Measurements from ENCODE around the gene SLC17A5.

SLC17A5 gene

GRCh38 chr6:73614802-73615201, 39.0 kb downstream of the SLC17A5 start:
- no peaks in the 10 kb centered on the region for H3K79me2 ChIP-seq (ENCODE audit: control insufficient read depth, insufficient read depth, low read length, poor library complexity)
- no peak overlapping the region for H2BK12ac ChIP-seq (ENCODE audit: low read length)
- no peak overlapping the region for H3K27ac ChIP-seq (ENCODE audit: low read depth, low read length)
- no CpG with 5 or more reads among the region's 6 CpGs for WGBS (ENCODE audit: extremely low coverage, insufficient coverage, insufficient read length)
- no peak for DNase-seq
- peaks cover 4 to 5% of the 10 kb centered on the region in 2 experiments for H3K4me1 ChIP-seq (ENCODE audit: control insufficient read depth in 1 of 2, insufficient read depth in 2 of 2, low read length in 2 of 2)
- no peak overlapping the region for H3K18ac ChIP-seq (ENCODE audit: low read length)
- H2BK5ac ChIP-seq (ENCODE audit: low read depth, low read length, poor library complexity): no peak overlapping the region
- no peak overlapping the region for H3K4ac ChIP-seq (ENCODE audit: low read depth, low read length)
- no peak overlapping the region for H3K4me3 ChIP-seq (ENCODE audit: low read depth, low read length)
- H3K36me3 ChIP-seq (ENCODE audit: control insufficient read depth in 1 of 2, insufficient read depth in 2 of 2, low read length in 2 of 2): peaks cover 0 to 3% of the 10 kb centered on the region in 2 experiments
- H3K4me2 ChIP-seq (ENCODE audit: low read length): no peak overlapping the region
- no peak overlapping the region for H3K14ac ChIP-seq (ENCODE audit: low read length)
- no peak overlapping the region for H4K12ac ChIP-seq (ENCODE audit: low read depth, low read length)
- no peak overlapping the region for H2AK5ac ChIP-seq (ENCODE audit: low read length)
- no peaks in the 10 kb centered on the region for H3K79me1 ChIP-seq (ENCODE audit: low read length)
- no peak overlapping the region for H4K91ac ChIP-seq (ENCODE audit: low read depth, low read length)
- H3K9me3 ChIP-seq (ENCODE audit: insufficient read depth, low read depth, low read length): no peaks in the 10 kb centered on the region
- no peak overlapping the region for H4K8ac ChIP-seq (ENCODE audit: low read depth, low read length)
- no peak overlapping the region for H3K9ac ChIP-seq (ENCODE audit: low read length)
- no peaks in the 10 kb centered on the region for H3K27me3 ChIP-seq (ENCODE audit: insufficient read depth, low read length)
- no peak overlapping the region for H2AFZ ChIP-seq (ENCODE audit: insufficient read depth, low read length, poor library complexity)
- no peak overlapping the region for H3K23ac ChIP-seq (ENCODE audit: low read length)
- H2BK120ac ChIP-seq (ENCODE audit: insufficient read depth, low read length, poor library complexity): no peak overlapping the region

GRCh38 chr6:73613806-73614536, 39.8 kb downstream of the SLC17A5 start:
- Histone ChIP-seq H2BK120ac (ENCODE audit: insufficient read depth, low read length, poor library complexity) (no peak overlapping the region), H3K27ac (ENCODE audit: low read depth, low read length) (no peak overlapping the region), H2BK12ac (ENCODE audit: low read length) (no peak overlapping the region), H3K4ac (ENCODE audit: low read depth, low read length) (no peak overlapping the region), H2AK5ac (ENCODE audit: low read length) (no peak overlapping the region), H3K4me1 (ENCODE audit: control insufficient read depth in 1 of 2, insufficient read depth in 2 of 2, low read length in 2 of 2) (peaks cover 4 to 5% of the 10 kb centered on the region in 2 experiments), H3K23ac (ENCODE audit: low read length) (no peak overlapping the region), H4K91ac (ENCODE audit: low read depth, low read length) (peak overlapping the region; percentile 45), H4K12ac (ENCODE audit: low read depth, low read length) (no peak overlapping the region), H4K8ac (ENCODE audit: low read depth, low read length) (no peak overlapping the region), H3K27me3 (ENCODE audit: insufficient read depth, low read length) (no peaks in the 10 kb centered on the region), H2AFZ (ENCODE audit: insufficient read depth, low read length, poor library complexity) (no peak overlapping the region), H3K4me3 (ENCODE audit: low read depth, low read length) (no peak overlapping the region), H3K79me2 (ENCODE audit: control insufficient read depth, insufficient read depth, low read length, poor library complexity) (no peaks in the 10 kb centered on the region), H2BK5ac (ENCODE audit: low read depth, low read length, poor library complexity) (no peak overlapping the region), H3K4me2 (ENCODE audit: low read length) (no peak overlapping the region), H3K9ac (ENCODE audit: low read length) (no peak overlapping the region), H3K14ac (ENCODE audit: low read length) (no peak overlapping the region), H3K36me3 (ENCODE audit: control insufficient read depth in 1 of 2, insufficient read depth in 2 of 2, low read length in 2 of 2) (peaks cover 0 to 3% of the 10 kb centered on the region in 2 experiments), H3K18ac (ENCODE audit: low read length) (no peak overlapping the region), H3K79me1 (ENCODE audit: low read length) (no peaks in the 10 kb centered on the region), H3K9me3 (ENCODE audit: insufficient read depth, low read depth, low read length) (no peaks in the 10 kb centered on the region)
- no peak for DNase-seq
- no CpG with 5 or more reads among the region's 6 CpGs for WGBS (ENCODE audit: extremely low coverage, insufficient coverage, insufficient read length)

- Histone ChIP-seq H3K4me1 (ENCODE audit: control insufficient read depth in 1 of 2, insufficient read depth in 2 of 2, low read length in 2 of 2) (peaks cover 4 to 5% of the 10 kb centered on the region in 2 experiments), H3K23ac (ENCODE audit: low read length) (no peak overlapping the region), H3K27me3 (ENCODE audit: insufficient read depth, low read length) (no peaks in the 10 kb centered on the region), H2AK5ac (ENCODE audit: low read length) (no peak overlapping the region), H3K9me3 (ENCODE audit: insufficient read depth, low read depth, low read length) (no peaks in the 10 kb centered on the region), H2BK12ac (ENCODE audit: low read length) (no peak overlapping the region), H4K12ac (ENCODE audit: low read depth, low read length) (no peak overlapping the region), H3K4ac (ENCODE audit: low read depth, low read length) (no peak overlapping the region), H3K18ac (ENCODE audit: low read length) (no peak overlapping the region), H3K4me2 (ENCODE audit: low read length) (no peak overlapping the region), H3K9ac (ENCODE audit: low read length) (no peak overlapping the region), H3K4me3 (ENCODE audit: low read depth, low read length) (no peak overlapping the region), H2BK5ac (ENCODE audit: low read depth, low read length, poor library complexity) (no peak overlapping the region), H3K79me1 (ENCODE audit: low read length) (no peaks in the 10 kb centered on the region), H4K8ac (ENCODE audit: low read depth, low read length) (no peak overlapping the region), H2AFZ (ENCODE audit: insufficient read depth, low read length, poor library complexity) (no peak overlapping the region), H3K36me3 (ENCODE audit: control insufficient read depth in 1 of 2, insufficient read depth in 2 of 2, low read length in 2 of 2) (peaks cover 0 to 3% of the 10 kb centered on the region in 2 experiments), H4K91ac (ENCODE audit: low read depth, low read length) (no peak overlapping the region), H3K79me2 (ENCODE audit: control insufficient read depth, insufficient read depth, low read length, poor library complexity) (no peaks in the 10 kb centered on the region), H3K14ac (ENCODE audit: low read length) (no peak overlapping the region), H2BK120ac (ENCODE audit: insufficient read depth, low read length, poor library complexity) (no peak overlapping the region), H3K27ac (ENCODE audit: low read depth, low read length) (no peak overlapping the region)
- DNase-seq: peak; percentile 52 to 77
- no CpG with 5 or more reads among the region's 3 CpGs for WGBS (ENCODE audit: extremely low coverage, insufficient coverage, insufficient read length)
Measured at GRCh38 chr6:73612611-73613010, 41.2 kb downstream of the SLC17A5 start.

GRCh38 chr6:73610444-73611275, 43.1 kb downstream of the SLC17A5 start:
- H3K4me2 ChIP-seq (ENCODE audit: low read length): no peak overlapping the region

More at GRCh38 chr6:73610444-73611275, 43.1 kb downstream of the SLC17A5 start:
- Histone ChIP-seq H3K9me3 (ENCODE audit: insufficient read depth, low read depth, low read length) (no peaks in the 10 kb centered on the region), H2AK5ac (ENCODE audit: low read length) (no peak overlapping the region), H4K12ac (ENCODE audit: low read depth, low read length) (no peak overlapping the region), H3K14ac (ENCODE audit: low read length) (no peak overlapping the region), H2BK12ac (ENCODE audit: low read length) (no peak overlapping the region), H2BK120ac (ENCODE audit: insufficient read depth, low read length, poor library complexity) (no peak overlapping the region), H3K27ac (ENCODE audit: low read depth, low read length) (no peak overlapping the region), H3K9ac (ENCODE audit: low read length) (no peak overlapping the region), H3K79me1 (ENCODE audit: low read length) (no peaks in the 10 kb centered on the region), H3K36me3 (ENCODE audit: control insufficient read depth in 1 of 2, insufficient read depth in 2 of 2, low read length in 2 of 2) (peaks cover 0 to 3% of the 10 kb centered on the region in 2 experiments), H3K4me1 (ENCODE audit: control insufficient read depth in 1 of 2, insufficient read depth in 2 of 2, low read length in 2 of 2) (peaks cover 4 to 5% of the 10 kb centered on the region in 2 experiments), H3K18ac (ENCODE audit: low read length) (no peak overlapping the region), H2BK5ac (ENCODE audit: low read depth, low read length, poor library complexity) (no peak overlapping the region), H3K4me3 (ENCODE audit: low read depth, low read length) (no peak overlapping the region), H4K91ac (ENCODE audit: low read depth, low read length) (no peak overlapping the region), H3K27me3 (ENCODE audit: insufficient read depth, low read length) (no peaks in the 10 kb centered on the region), H2AFZ (ENCODE audit: insufficient read depth, low read length, poor library complexity) (no peak overlapping the region), H3K23ac (ENCODE audit: low read length) (no peak overlapping the region), H3K4ac (ENCODE audit: low read depth, low read length) (no peak overlapping the region), H4K8ac (ENCODE audit: low read depth, low read length) (no peak overlapping the region), H3K79me2 (ENCODE audit: control insufficient read depth, insufficient read depth, low read length, poor library complexity) (no peaks in the 10 kb centered on the region)
- WGBS (ENCODE audit: extremely low coverage, insufficient coverage, insufficient read length): no CpG with 5 or more reads among the region's 6 CpGs
- DNase-seq: peak in 1 of 2 donors; percentile 83

Data from trophoblast cell (in vitro differentiated cells and primary cell).